ENCODE results near the gene NKIRAS1.

DNA sequence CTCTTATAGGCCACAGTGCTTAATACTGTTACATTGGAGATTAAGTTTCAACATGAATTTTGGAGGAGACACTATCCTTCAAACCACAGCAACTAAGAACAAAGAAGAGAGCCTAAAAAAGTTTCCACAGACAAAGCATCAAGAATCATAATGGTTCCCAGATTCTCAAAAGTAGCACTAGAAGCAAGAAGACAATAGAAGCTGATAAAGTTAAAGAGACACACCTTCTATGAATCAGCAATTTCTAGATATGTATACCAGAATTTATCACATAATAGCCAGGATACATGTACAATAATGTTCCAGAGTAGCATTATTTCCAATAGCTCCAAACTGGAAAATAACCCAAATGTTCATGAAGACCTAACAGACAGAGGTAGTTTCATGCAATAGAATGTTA is 12.2 kb downstream of the NKIRAS1 start:
- TF ChIP-seq SIN3A (IDR thresholded peaks at IDR 0.05; ENCODE audit: borderline replicate concordance, insufficient read depth, low read length) (no peak), POLR2AphosphoS5 (IDR thresholded peaks at IDR 0.05; ENCODE audit: low read depth, low read length) (no peak), TAF1 (IDR thresholded peaks at IDR 0.05; ENCODE audit: borderline replicate concordance, insufficient read depth, low read length) (no peak), FOXP2 (optimal IDR thresholded peaks at IDR 0.05; ENCODE audit: borderline replicate concordance, extremely low read depth, extremely low read length, insufficient read depth) (no peak)
- TF ChIP-seq, protein P1, sequence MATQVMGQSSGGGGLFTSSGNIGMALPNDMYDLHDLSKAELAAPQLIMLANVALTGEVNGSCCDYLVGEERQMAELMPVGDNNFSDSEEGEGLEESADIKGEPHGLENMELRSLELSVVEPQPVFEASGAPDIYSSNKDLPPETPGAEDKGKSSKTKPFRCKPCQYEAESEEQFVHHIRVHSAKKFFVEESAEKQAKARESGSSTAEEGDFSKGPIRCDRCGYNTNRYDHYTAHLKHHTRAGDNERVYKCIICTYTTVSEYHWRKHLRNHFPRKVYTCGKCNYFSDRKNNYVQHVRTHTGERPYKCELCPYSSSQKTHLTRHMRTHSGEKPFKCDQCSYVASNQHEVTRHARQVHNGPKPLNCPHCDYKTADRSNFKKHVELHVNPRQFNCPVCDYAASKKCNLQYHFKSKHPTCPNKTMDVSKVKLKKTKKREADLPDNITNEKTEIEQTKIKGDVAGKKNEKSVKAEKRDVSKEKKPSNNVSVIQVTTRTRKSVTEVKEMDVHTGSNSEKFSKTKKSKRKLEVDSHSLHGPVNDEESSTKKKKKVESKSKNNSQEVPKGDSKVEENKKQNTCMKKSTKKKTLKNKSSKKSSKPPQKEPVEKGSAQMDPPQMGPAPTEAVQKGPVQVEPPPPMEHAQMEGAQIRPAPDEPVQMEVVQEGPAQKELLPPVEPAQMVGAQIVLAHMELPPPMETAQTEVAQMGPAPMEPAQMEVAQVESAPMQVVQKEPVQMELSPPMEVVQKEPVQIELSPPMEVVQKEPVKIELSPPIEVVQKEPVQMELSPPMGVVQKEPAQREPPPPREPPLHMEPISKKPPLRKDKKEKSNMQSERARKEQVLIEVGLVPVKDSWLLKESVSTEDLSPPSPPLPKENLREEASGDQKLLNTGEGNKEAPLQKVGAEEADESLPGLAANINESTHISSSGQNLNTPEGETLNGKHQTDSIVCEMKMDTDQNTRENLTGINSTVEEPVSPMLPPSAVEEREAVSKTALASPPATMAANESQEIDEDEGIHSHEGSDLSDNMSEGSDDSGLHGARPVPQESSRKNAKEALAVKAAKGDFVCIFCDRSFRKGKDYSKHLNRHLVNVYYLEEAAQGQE (IDR thresholded peaks at IDR 0.05; ENCODE audit: insufficient read depth in 1 of 2, low read depth in 2 of 2, low read length in 2 of 2), result no peak

Measured in PFSK-1 (cell line).